Measurements from ENCODE around the gene IL1RN. TPM values are rescaled to one million over a fixed set of nuclear protein-coding genes. Genes with fewer than 3 reads are reported as not detected.

IL1RN gene, protein sequence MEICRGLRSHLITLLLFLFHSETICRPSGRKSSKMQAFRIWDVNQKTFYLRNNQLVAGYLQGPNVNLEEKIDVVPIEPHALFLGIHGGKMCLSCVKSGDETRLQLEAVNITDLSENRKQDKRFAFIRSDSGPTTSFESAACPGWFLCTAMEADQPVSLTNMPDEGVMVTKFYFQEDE
- total RNA-seq (2022): not detected in 2 replicates
- percentile 4 among the genes with signal in this experiment for Bru-seq, nascent RNA
- BruChase-seq, experiment 1, labeled RNA remaining after a 2-hour chase: percentile 4 among the genes with signal in this experiment
- percentile 13 among the genes with signal in this experiment for BruChase-seq, experiment 2, labeled RNA remaining after a 6-hour chase
- long read RNA-seq: 0 reads

- Mint-ChIP-seq H3K27me3 (ENCODE audit: insufficient read depth, unreplicated experiment) (no peaks in the 10 kb centered on the region), H3K9me3 (ENCODE audit: unreplicated experiment) (no peaks in the 10 kb centered on the region), H3K27ac (ENCODE audit: unreplicated experiment) (no peak within 1 kb of the TSS), H3K4me1 (ENCODE audit: low read depth, unreplicated experiment) (peaks cover 7% of the 10 kb centered on the region), H3K36me3 (ENCODE audit: insufficient read depth, unreplicated experiment) (no peaks in the 10 kb centered on the region), H3K4me3 (ENCODE audit: unreplicated experiment) (no peak within 1 kb of the TSS)
- Histone ChIP-seq H3K36me3 (ENCODE audit: control insufficient read depth, insufficient read depth, low read length) (no peaks in the 10 kb centered on the region), H3K27me3 (replicated peaks; ENCODE audit: control insufficient read depth, insufficient read depth, low read length) (no peaks in the 10 kb centered on the region), H3K4me1 (peaks cover 6% of the 10 kb centered on the region), H3K9me3 (no peaks in the 10 kb centered on the region), H3K4me3 (ENCODE audit: low read depth, low read length) (no peak within 1 kb of the TSS)
- ChIA-PET POLR2A (no interaction called here), CTCF (interaction anchor here (1.0 to 1.2 kb wide), 2 partner anchors 11 to 47 kb away, joined by 4 to 5 read pairs; no protein-coding TSS in a partner anchor)
- TF ChIP-seq CTCF (IDR thresholded peaks at IDR 0.05; ENCODE audit: insufficient read depth in 1 of 2, low read depth in 1 of 2, low read length in 1 of 2, severe bottlenecking in 1 of 2, unreplicated experiment in 1 of 2): no peak
- intact Hi-C loops (cut with micrococcal nuclease; ENCODE audit: unreplicated experiment): no loop called here
- DNase-seq: no peak
- BruUV-seq (replicated peaks): no TSS peak
Measured at GRCh38 chr2:113126845-113127645, at the start of gene IL1RN. Gene IL1RN (plus strand): TSS chr2:113127598. CDS start chr2:113127625, 27 bp downstream.

GRCh38 chr2:113077921-113078320, 49.5 kb upstream of the IL1RN start:
- ChIA-PET CTCF (no interaction called here), POLR2A (no interaction called here)
- DNase-seq: no peak
- no peak for TF ChIP-seq CTCF (IDR thresholded peaks at IDR 0.05; ENCODE audit: insufficient read depth in 1 of 2, low read depth in 1 of 2, low read length in 1 of 2, severe bottlenecking in 1 of 2, unreplicated experiment in 1 of 2)
- Mint-ChIP-seq H3K9me3 (ENCODE audit: unreplicated experiment) (no peaks in the 10 kb centered on the region), H3K36me3 (ENCODE audit: insufficient read depth, unreplicated experiment) (no peaks in the 10 kb centered on the region), H3K4me1 (ENCODE audit: low read depth, unreplicated experiment) (no peaks in the 10 kb centered on the region), H3K27ac (ENCODE audit: unreplicated experiment) (no peak overlapping the region), H3K4me3 (ENCODE audit: unreplicated experiment) (no peak overlapping the region), H3K27me3 (ENCODE audit: insufficient read depth, unreplicated experiment) (no peaks in the 10 kb centered on the region)
- Histone ChIP-seq H3K9me3 (no peaks in the 10 kb centered on the region), H3K36me3 (ENCODE audit: control insufficient read depth, insufficient read depth, low read length) (no peaks in the 10 kb centered on the region), H3K4me3 (ENCODE audit: low read depth, low read length) (no peak overlapping the region), H3K27me3 (replicated peaks; ENCODE audit: control insufficient read depth, insufficient read depth, low read length) (no peaks in the 10 kb centered on the region), H3K4me1 (no peaks in the 10 kb centered on the region)
- BruUV-seq (replicated peaks): no TSS peak
- intact Hi-C loops (cut with micrococcal nuclease; ENCODE audit: unreplicated experiment): no loop called here

- Histone ChIP-seq H3K27me3 (replicated peaks; ENCODE audit: control insufficient read depth, insufficient read depth, low read length) (no peaks in the 10 kb centered on the region; the same call in 1 of the 2 replicates), H3K9me3 (no peaks in the 10 kb centered on the region), H3K4me3 (ENCODE audit: low read depth, low read length) (no peak overlapping the region), H3K36me3 (ENCODE audit: control insufficient read depth, insufficient read depth, low read length) (no peaks in the 10 kb centered on the region), H3K4me1 (no peaks in the 10 kb centered on the region)
- no peak overlapping the region for H3K27ac Mint-ChIP-seq (ENCODE audit: unreplicated experiment)
- H3K9me3 Mint-ChIP-seq (ENCODE audit: unreplicated experiment): no peaks in the 10 kb centered on the region
- POLR2A ChIA-PET: no interaction called here
- no peak overlapping the region for H3K4me3 Mint-ChIP-seq (ENCODE audit: unreplicated experiment)
- H3K4me1 Mint-ChIP-seq (ENCODE audit: low read depth, unreplicated experiment): no peaks in the 10 kb centered on the region
- TF ChIP-seq CTCF (IDR thresholded peaks at IDR 0.05; ENCODE audit: insufficient read depth in 1 of 2, low read depth in 1 of 2, low read length in 1 of 2, severe bottlenecking in 1 of 2, unreplicated experiment in 1 of 2): no peak
- no peaks in the 10 kb centered on the region for H3K36me3 Mint-ChIP-seq (ENCODE audit: insufficient read depth, unreplicated experiment)
- intact Hi-C loops (cut with micrococcal nuclease; ENCODE audit: unreplicated experiment): no loop called here
- no TSS peak for BruUV-seq (replicated peaks)
- no peaks in the 10 kb centered on the region for H3K27me3 Mint-ChIP-seq (ENCODE audit: insufficient read depth, unreplicated experiment)
- no peak for DNase-seq
- CTCF ChIA-PET: no interaction called here
Measured at GRCh38 chr2:113078350-113078839, 49.0 kb upstream of the IL1RN start.

All from Caco-2 (cell line).